Midbrain (tissue), 1 donor: ENCODE data around the gene WASF1.
"Not testable (repeated sequence)": the region's sequence is repeated elsewhere in the genome, so short reads cannot be mapped to it uniquely, and the experiment has no call there.

ENCODE experiments used
- DNase-seq: peaks from one replicate; lab custom pipeline; 2025; lab: John Stamatoyannopoulos, UW

WASF1 gene

DNA sequence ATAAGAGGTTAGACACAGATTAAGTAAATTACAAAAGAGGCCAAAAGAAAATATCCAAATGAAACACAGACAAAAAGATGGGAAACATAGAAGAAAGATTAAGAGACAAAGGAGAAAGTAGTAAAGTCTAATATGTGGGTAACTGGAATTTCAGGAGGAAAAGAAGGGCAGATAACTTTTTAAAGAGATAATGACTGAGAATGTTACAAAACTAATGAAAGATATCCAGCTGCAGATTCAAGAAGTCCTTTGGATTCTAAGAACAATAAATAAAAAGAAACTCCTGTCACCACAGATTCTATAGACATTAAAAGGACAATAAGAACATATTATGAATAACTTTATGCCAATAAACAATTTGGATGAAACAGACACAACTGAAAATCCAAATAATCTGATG lies 90.1 kb downstream of the WASF1 start:
- DNase-seq = no peak

- DNase-seq = no peak
These were observed 94.2 kb downstream of the WASF1 start for GRCh38 chr6:110085285-110085684.

GRCh38 chr6:110083875-110084585 lies 95.4 kb downstream of the WASF1 start:
- no peak for DNase-seq

- no peak for DNase-seq
These were observed 104.1 kb downstream of the WASF1 start for GRCh38 chr6:110075406-110075805.

GRCh38 chr6:110073474-110073873 lies 106.0 kb downstream of the WASF1 start:
- DNase-seq = not testable (repeated sequence)

- DNase-seq = no peak
These were observed 110.9 kb downstream of the WASF1 start for GRCh38 chr6:110068592-110068967.

DNA sequence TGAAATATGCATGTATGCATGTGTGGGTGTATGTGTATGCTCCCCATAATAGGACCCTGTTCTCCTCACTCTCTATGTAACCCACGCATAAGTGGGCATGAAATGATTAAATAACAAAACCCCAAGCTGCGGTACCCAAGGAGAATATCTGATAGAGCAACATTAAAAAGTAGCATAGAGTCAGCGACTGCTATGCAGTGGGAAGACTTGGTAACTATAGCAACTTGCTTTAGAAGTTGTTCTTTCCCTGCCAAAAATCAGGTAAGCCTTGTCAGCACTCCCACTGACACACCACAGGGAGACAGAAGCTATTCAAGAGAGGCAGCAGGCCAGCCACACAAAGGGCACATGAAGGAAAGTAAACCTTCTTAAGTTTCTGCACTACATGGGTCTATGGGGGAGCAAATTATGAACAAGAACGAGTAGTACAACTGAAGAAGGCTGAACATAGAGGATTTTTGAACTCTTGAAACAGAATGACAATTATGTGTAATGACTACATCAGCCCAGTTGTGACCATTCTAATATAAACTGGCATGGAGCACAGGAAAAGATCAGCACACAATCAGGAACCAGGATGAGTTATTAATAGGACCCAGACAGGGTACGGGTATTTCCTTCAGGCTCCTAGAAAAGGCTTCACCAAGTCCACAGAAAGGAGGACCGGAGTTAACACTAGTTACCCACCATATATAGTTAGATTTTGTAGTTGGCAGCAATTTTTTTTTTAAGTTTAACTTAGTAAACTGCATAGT lies 111.5 kb downstream of the WASF1 start:
- peak; percentile 21 for DNase-seq

DNA sequence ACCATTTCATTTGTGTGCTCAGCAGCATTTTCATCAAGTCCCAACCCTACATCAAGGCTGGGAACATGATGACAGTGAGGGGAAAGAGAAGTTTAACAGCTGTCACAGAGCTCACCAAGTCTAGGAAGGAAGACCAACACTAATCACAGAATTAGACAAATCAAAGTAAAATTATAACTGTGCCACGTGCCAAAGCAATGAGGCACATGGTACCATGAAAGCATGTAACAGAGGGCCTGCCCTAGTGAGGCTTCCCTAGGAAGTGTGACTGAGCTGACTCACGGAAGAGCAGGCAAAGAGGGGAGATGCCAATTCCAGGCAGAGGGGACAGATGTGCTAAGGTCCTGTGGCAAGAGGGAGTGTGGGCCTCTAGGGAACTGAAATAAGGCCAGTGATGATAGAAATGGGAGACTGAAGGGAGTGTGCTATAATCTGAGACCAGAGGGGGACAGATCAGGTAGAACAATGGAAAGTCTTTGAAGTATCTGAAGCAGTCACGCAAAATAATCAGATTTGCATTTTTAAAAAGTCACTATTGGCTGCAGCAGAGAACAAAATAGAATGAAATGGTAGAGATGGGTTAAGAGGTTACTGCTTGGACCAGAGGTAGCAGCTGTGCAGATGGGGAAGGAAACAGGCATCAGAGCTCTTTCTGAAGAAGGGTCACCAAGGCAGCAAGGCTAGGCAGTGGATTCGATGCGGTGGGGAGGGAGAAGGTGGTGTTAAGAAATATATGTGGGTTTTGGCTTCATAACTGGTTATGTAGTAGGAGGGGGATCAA lies 114.5 kb downstream of the WASF1 start:
- DNase-seq = no peak

DNA sequence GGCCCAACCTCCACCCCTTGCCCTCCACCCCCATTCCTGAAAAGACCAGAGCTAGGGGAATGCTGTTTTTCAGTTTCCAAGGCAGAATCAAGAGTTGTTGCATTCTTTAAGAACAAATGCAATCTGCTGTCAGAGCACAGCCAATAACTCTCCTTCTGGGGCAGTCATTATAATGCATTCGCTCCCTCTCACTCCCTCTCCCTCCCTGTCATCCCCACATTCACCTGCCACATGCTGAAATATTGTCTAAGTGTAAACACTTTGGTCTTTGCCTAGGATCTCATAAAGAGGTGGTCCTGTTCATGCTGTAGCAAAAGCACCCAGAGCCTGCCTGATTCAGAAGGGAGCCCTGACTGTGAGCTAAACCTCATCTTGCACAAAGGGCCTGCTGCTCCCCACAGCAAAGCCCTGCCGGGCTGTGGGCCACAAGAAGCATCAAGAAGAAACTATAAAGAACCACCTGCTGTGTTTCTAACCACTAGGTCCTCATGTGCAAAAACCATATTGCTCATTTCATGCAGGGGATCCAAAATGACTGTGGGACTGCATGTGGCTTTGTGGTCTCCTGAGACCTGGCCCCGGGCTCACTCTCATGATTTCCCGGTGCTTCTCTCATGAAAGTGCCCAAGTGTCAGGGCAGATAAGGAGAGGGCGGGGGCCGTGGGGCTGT lies 115.7 kb downstream of the WASF1 start:
- no peak for DNase-seq

- no peak for DNase-seq
These were observed 124.1 kb downstream of the WASF1 start for GRCh38 chr6:110055387-110055735.

- DNase-seq = no peak
These were observed 124.6 kb downstream of the WASF1 start for GRCh38 chr6:110054664-110055386.

- DNase-seq = peak; percentile 73
These were observed 125.9 kb downstream of the WASF1 start for GRCh38 chr6:110053395-110054240.

DNA sequence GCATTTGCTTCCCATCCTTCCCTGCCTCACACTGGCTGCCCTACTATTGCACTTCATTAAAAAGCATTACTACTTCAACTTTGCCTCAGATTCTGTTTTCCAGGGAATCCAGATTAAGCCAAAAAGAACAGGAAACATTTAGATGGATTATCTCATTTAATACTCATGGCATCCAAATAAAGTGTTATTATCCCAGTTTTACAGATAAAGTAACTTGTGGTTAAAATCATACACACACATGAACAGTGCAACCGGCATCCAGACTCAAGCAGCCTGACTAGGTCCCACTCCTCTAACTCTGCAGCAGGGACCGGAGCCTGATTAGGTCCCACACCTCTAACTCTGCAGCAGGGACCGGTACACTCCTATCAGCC lies 129.0 kb downstream of the WASF1 start:
- DNase-seq = no peak
